Measurements from ENCODE around the gene ESRRB.

The ESRRB gene

DNA sequence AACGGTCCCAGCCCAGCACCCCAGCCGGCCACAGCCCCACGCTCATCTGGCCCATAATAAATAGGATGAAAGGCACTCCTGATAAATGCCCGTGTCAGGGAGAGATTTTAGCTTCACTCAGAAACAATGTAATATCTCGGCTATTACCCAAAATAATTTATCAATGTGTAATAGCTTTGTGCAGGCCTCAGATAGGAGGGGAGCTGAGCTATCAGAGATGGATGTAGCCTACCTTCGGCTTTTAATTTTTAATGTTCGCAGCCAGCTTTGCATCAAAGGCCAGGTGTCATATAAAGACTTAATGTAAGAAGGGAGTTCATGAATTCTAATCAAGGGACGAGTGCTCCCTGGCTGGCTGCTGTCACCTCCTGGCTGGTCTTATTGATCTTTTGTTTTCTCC, 171.9 kb downstream of the ESRRB start:
- FAIRE-seq: no peak

- FAIRE-seq: no peak
These were observed 174.6 kb downstream of the ESRRB start for GRCh38 chr14:76550534-76550933.

DNA sequence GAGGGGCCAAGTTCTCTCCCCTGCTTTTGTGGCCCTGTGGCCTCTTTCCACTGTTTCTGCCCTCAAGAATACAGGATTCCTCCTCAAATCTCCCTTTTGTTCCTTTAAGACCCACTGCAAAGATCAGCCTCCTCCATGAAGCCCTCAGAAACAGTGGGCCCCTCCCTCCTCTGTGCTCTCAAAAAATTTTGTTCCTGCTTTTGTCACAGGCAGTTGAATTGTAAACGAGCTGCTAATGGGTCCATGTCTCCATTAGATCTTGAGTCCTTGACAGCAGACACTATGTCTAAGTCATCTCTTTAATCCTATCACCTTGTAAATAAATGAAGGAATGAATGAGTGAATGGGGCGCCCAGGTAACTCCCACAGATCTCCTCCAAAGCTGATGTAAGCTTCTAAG, 175.2 kb downstream of the ESRRB start:
- FAIRE-seq: no peak
